Stimulated activated CD8-positive, alpha-beta memory T cell treated with anti-CD3 and anti-CD28 coated beads, Interleukin-7, amount 100 ng/mL, for 48 hours (primary cell): Measurements from ENCODE around the gene NF1.
"Not testable (repeated sequence)": the region's sequence is repeated elsewhere in the genome, so short reads cannot be mapped to it uniquely, and the experiment has no call there.

Source experiments
- DNase-seq, 2 donors: peaks; one replicate each; pipeline ENCODE4 v3.0.0-alpha.2; 2020; ENCODE audit warnings: low read depth in 1 of 2; ENCODE audit errors: extremely low read depth in 1 of 2

Gene NF1

GRCh38 chr17:31074772-31075555 lies 19.8 kb upstream of the NF1 start:
- DNase-seq, result no peak

GRCh38 chr17:31078290-31078689 lies 16.5 kb upstream of the NF1 start:
- DNase-seq, result no peak

- no peak for DNase-seq
These were observed 15.0 kb upstream of the NF1 start for GRCh38 chr17:31079731-31080130.

- DNase-seq, result no peak
These were observed 9.2 kb upstream of the NF1 start for GRCh38 chr17:31085563-31085962.

- no peak for DNase-seq
These were observed 5.3 kb upstream of the NF1 start for GRCh38 chr17:31089471-31089870.

GRCh38 chr17:31090650-31091049 lies 4.1 kb upstream of the NF1 start:
- not testable (repeated sequence) for DNase-seq

- DNase-seq, result no peak
These were observed 2.2 kb upstream of the NF1 start for GRCh38 chr17:31092475-31093064.

- no peak for DNase-seq
These were observed 744 bp upstream of the NF1 start for GRCh38 chr17:31093866-31094599.

GRCh38 chr17:31095236-31096105 lies 694 bp downstream of the NF1 start:
- DNase-seq, result no peak

GRCh38 chr17:31096106-31096436 lies 1.3 kb downstream of the NF1 start:
- DNase-seq, result no peak

- DNase-seq, result no peak
These were observed 4.2 kb downstream of the NF1 start for GRCh38 chr17:31099016-31099415.

- no peak for DNase-seq
These were observed 6.2 kb downstream of the NF1 start for GRCh38 chr17:31100840-31101459.

- no peak for DNase-seq
These were observed 7.2 kb downstream of the NF1 start for GRCh38 chr17:31101943-31102342.

GRCh38 chr17:31105991-31106390 lies 11.2 kb downstream of the NF1 start:
- no peak for DNase-seq

GRCh38 chr17:31111183-31111582 lies 16.4 kb downstream of the NF1 start:
- no peak for DNase-seq

GRCh38 chr17:31112001-31112661 lies 17.4 kb downstream of the NF1 start:
- no peak for DNase-seq

GRCh38 chr17:31113368-31113767 lies 18.6 kb downstream of the NF1 start:
- not testable (repeated sequence) for DNase-seq

GRCh38 chr17:31113939-31114338 lies 19.2 kb downstream of the NF1 start:
- DNase-seq, result no peak

- no peak for DNase-seq
These were observed 20.3 kb downstream of the NF1 start for GRCh38 chr17:31114956-31115555.

GRCh38 chr17:31116167-31116566 lies 21.4 kb downstream of the NF1 start:
- no peak for DNase-seq
